22Rv1 (cell line): ENCODE results near the gene PRR15.

ENCODE experiments used
- ZFX ChIP-seq: fragments of 450-650 bp; IDR thresholded peaks from 2 replicates; pipeline ENCODE4 v1.6.1; 2017; ENCODE audit warnings: antibody characterized with exemption, borderline replicate concordance
- TF ChIP-seq, protein P1 (sequence below): fragments of 450-650 bp; IDR thresholded peaks from 2 replicates; pipeline ENCODE4 v1.5.1; 2017; ENCODE audit warnings: mild to moderate bottlenecking

DNA sequence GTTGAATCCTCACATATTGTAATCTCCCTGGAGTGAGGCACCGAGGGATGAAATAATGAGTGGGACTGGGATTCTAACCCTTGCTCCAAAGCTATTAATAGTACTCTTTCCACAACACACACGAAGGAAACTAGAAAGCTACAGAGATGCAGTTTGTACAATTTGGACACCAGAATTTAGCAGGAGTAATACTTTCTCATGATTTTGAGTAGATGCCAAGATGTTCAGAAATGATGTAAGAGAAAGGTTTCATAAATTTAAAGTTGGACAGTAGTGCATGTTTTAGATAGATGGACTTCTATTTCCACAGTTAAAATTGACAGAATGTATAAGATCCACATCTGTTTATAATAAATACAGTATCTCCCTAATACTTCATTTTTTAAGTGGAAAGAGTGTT lies 46.5 kb downstream of the PRR15 start:
- TF ChIP-seq, protein P1, sequence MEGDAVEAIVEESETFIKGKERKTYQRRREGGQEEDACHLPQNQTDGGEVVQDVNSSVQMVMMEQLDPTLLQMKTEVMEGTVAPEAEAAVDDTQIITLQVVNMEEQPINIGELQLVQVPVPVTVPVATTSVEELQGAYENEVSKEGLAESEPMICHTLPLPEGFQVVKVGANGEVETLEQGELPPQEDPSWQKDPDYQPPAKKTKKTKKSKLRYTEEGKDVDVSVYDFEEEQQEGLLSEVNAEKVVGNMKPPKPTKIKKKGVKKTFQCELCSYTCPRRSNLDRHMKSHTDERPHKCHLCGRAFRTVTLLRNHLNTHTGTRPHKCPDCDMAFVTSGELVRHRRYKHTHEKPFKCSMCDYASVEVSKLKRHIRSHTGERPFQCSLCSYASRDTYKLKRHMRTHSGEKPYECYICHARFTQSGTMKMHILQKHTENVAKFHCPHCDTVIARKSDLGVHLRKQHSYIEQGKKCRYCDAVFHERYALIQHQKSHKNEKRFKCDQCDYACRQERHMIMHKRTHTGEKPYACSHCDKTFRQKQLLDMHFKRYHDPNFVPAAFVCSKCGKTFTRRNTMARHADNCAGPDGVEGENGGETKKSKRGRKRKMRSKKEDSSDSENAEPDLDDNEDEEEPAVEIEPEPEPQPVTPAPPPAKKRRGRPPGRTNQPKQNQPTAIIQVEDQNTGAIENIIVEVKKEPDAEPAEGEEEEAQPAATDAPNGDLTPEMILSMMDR, result peak; percentile 72
- no peak for TF ChIP-seq ZFX
